ENCODE data around the gene FUT3. TPM values are rescaled to one million over a fixed set of nuclear protein-coding genes. Genes with fewer than 3 reads are reported as not detected.

FUT3 gene
- total RNA-seq, 1 experiment from 2014 or later, result 0.51 TPM

DNA sequence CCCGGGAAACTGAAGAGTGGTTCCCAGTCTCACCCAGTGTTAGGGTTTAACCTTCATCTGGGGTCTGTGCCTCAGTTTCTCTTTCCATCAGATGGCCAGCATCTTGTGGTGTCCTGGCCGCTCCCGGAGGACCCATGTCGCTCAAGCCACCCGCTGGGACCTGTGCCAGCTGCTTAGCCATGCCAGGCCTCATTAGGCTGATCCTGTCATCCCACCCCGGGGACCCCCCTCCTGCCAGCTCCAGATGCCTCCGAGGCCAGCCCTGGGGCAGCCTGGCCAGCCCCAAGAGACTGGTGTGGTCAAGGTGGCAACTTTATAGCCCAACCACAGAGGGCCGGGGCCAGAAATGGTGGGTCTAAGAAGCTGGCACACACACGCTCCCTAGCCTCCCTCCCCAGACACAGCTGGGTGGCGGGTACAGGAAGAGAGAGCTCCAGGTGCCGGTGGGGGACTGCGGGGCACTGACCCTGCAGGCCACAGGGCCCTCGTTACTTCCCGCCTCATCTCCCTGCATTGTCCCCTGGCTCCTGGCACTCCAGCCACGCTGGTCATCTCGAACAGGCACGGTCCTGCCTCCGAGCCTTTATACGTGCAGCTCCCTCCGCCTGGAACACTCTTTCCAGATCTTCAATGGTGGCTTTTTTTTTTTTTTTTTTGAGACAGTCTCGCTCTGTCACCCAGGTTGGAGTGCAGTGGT, 43.0 kb downstream of the FUT3 start:
- peaks cover 9% of the 10 kb centered on the region for H3K36me3 Mint-ChIP-seq (ENCODE audit: insufficient read depth, unreplicated experiment)
- intact Hi-C loops (cut with micrococcal nuclease), result loop anchor here (10.0 kb wide), 1 partner anchor 177 kb away; no protein-coding TSS in a partner anchor
- CTCF ChIA-PET, result interaction anchor here (0.6 to 4.3 kb wide), 6 partner anchors 11 to 159 kb away, joined by 3 to 25 read pairs (median 4); no protein-coding TSS in a partner anchor
- no peak overlapping the region for H3K4me3 Mint-ChIP-seq (ENCODE audit: unreplicated experiment)
- no peak for DNase-seq (ENCODE audit: unreplicated experiment)
- no peaks in the 10 kb centered on the region for H3K27me3 Mint-ChIP-seq (ENCODE audit: insufficient read depth, unreplicated experiment)
- TF ChIP-seq CTCF (IDR thresholded peaks at IDR 0.05; ENCODE audit: unreplicated experiment), result no peak
- no peaks in the 10 kb centered on the region for H3K9me3 Mint-ChIP-seq (ENCODE audit: unreplicated experiment)
- POLR2A ChIA-PET, result interaction anchor here (0.7 kb wide), 1 partner anchor 17 kb away, joined by 3 read pairs; no protein-coding TSS in a partner anchor
- H3K27ac Mint-ChIP-seq (ENCODE audit: low read depth, unreplicated experiment), result no peak overlapping the region
- no peaks in the 10 kb centered on the region for H3K4me1 Mint-ChIP-seq (ENCODE audit: insufficient read depth, unreplicated experiment)
- no TSS peak for BruUV-seq (replicated peaks)

DNA sequence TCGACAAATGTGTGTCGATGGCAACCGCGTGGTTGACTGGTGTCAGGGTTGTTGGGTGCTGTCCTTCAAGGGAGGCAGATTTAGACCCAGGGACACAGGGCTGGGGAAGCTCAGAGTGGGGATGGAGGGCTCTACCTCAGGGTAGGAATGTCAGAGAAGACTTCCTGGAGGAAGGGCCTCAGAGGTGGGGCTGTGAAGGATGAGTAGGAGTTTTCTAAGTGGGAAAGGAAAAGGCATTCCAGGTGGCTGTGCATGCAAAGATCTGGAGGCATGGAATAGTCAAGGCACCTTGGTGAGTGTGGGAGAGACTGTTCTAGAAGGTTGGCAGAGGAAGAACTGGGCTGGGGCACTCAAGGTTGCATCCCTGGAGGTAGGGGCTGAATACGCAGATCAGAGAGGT, 44.3 kb downstream of the FUT3 start:
- BruUV-seq (replicated peaks), result no TSS peak
- H3K4me1 Mint-ChIP-seq (ENCODE audit: insufficient read depth, unreplicated experiment), result no peaks in the 10 kb centered on the region
- H3K4me3 Mint-ChIP-seq (ENCODE audit: unreplicated experiment), result no peak overlapping the region
- no peaks in the 10 kb centered on the region for H3K9me3 Mint-ChIP-seq (ENCODE audit: unreplicated experiment)
- DNase-seq (ENCODE audit: unreplicated experiment), result no peak
- H3K36me3 Mint-ChIP-seq (ENCODE audit: insufficient read depth, unreplicated experiment), result peaks cover 9% of the 10 kb centered on the region
- H3K27me3 Mint-ChIP-seq (ENCODE audit: insufficient read depth, unreplicated experiment), result no peaks in the 10 kb centered on the region
- TF ChIP-seq CTCF (IDR thresholded peaks at IDR 0.05; ENCODE audit: unreplicated experiment), result no peak
- intact Hi-C loops (cut with micrococcal nuclease), result loop anchor here (10.0 kb wide), 1 partner anchor 178 kb away; no protein-coding TSS in a partner anchor
- H3K27ac Mint-ChIP-seq (ENCODE audit: low read depth, unreplicated experiment), result no peak overlapping the region
- POLR2A ChIA-PET, result interaction anchor here (0.6 kb wide), 1 partner anchor 44 kb away, joined by 3 read pairs; no protein-coding TSS in a partner anchor
- CTCF ChIA-PET, result interaction anchor here (0.6 to 4.3 kb wide), 5 partner anchors 17 to 185 kb away, joined by 3 to 25 read pairs (median 3); no protein-coding TSS in a partner anchor

DNA sequence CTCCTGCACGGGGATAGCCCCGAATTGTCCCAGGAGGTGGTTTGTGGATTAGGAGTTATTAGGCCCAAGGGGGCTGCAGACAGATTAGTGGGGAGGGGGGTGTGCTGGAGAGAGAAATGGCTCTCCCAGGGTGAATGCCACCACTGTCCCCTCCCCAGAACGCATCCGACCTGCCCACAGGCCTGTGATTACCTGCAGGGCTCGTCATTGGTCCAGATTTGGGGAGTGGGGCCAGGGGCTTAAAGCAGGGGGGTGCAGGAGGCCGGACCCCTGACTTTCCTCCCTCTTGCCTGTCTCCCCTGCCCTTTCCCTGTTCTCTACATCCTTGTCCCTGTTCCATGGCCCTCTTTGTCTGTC, 45.1 kb downstream of the FUT3 start:
- H3K36me3 Mint-ChIP-seq (ENCODE audit: insufficient read depth, unreplicated experiment), result peaks cover 9% of the 10 kb centered on the region
- DNase-seq (ENCODE audit: unreplicated experiment), result no peak
- H3K27me3 Mint-ChIP-seq (ENCODE audit: insufficient read depth, unreplicated experiment), result no peaks in the 10 kb centered on the region
- no peaks in the 10 kb centered on the region for H3K9me3 Mint-ChIP-seq (ENCODE audit: unreplicated experiment)
- H3K4me3 Mint-ChIP-seq (ENCODE audit: unreplicated experiment), result peak overlapping the region; percentile 29
- peak; percentile 23 for TF ChIP-seq CTCF (IDR thresholded peaks at IDR 0.05; ENCODE audit: unreplicated experiment)
- no peaks in the 10 kb centered on the region for H3K4me1 Mint-ChIP-seq (ENCODE audit: insufficient read depth, unreplicated experiment)
- POLR2A ChIA-PET, result interaction anchor here (0.6 kb wide), 1 partner anchor 44 kb away, joined by 3 read pairs; no protein-coding TSS in a partner anchor
- CTCF ChIA-PET, result interaction anchor here (0.6 to 4.3 kb wide), 6 partner anchors 12 to 625 kb away, joined by 3 to 25 read pairs (median 4); no protein-coding TSS in a partner anchor
- BruUV-seq (replicated peaks), result no TSS peak
- H3K27ac Mint-ChIP-seq (ENCODE audit: low read depth, unreplicated experiment), result no peak overlapping the region
- intact Hi-C loops (cut with micrococcal nuclease), result loop anchor here (10.0 kb wide), 1 partner anchor 179 kb away; no protein-coding TSS in a partner anchor

DNA sequence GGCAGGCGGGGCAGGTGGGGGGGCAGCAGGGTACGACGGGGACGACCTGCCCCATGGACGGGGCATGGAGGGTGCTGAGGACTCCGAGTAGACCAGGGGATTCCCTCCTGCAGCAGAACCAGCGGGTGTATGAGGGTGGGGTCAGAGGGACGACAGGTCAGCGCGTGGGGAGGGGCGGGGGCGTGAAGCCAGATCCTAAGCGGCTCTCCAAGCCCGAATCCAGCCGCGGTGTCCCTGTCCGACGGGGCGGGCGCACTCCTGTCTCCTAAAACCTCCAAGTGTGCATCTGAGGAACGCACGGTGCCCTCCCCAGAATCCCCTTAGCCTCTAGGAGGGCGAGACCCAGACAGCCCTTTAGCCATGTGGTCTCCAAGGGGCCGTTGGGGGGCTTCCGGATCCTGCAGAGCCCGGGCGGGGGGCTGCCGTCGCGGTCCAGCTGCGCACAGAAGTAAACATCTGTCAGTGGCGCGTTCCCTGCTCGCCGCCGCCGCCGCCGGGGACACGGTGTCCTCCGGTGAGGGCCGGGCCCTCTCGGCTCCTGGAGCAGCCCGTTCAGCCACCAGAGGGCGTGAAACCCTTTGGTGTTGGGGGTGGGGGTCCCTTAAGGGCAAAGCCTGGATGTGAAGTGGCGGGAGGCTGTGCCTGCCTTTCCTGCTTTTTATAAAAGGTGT, 45.7 kb downstream of the FUT3 start:
- POLR2A ChIA-PET, result no interaction called here

More for the DNA sequence above, 45.7 kb downstream of the FUT3 start:
- no TSS peak for BruUV-seq (replicated peaks)
- Mint-ChIP-seq H3K27me3 (ENCODE audit: insufficient read depth, unreplicated experiment) (no peaks in the 10 kb centered on the region), H3K4me3 (ENCODE audit: unreplicated experiment) (peak overlapping the region; percentile 29), H3K27ac (ENCODE audit: low read depth, unreplicated experiment) (no peak overlapping the region), H3K4me1 (ENCODE audit: insufficient read depth, unreplicated experiment) (no peaks in the 10 kb centered on the region), H3K36me3 (ENCODE audit: insufficient read depth, unreplicated experiment) (peaks cover 9% of the 10 kb centered on the region), H3K9me3 (ENCODE audit: unreplicated experiment) (no peaks in the 10 kb centered on the region)
- intact Hi-C loops (cut with micrococcal nuclease), result loop anchor here (2.0 to 10.0 kb wide), 2 partner anchors 87 to 179 kb away; no protein-coding TSS in a partner anchor
- peak; percentile 77 for TF ChIP-seq CTCF (IDR thresholded peaks at IDR 0.05; ENCODE audit: unreplicated experiment)
- CTCF ChIA-PET, result interaction anchor here (0.6 to 0.7 kb wide), 4 partner anchors 11 to 625 kb away, joined by 3 to 4 read pairs (median 3); no protein-coding TSS in a partner anchor
- peak; percentile 72 for DNase-seq (ENCODE audit: unreplicated experiment)

All from MCF 10A (cell line).